ENCODE results near the gene RAMACL.

- no peak for TF ChIP-seq CTCF (IDR thresholded peaks at IDR 0.05)
- no peak for TF ChIP-seq POLR2A (IDR thresholded peaks at IDR 0.05)
Measured at GRCh38 chr6:166597711-166598440, 11.4 kb upstream of the RAMACL start.
